GM13976 (cell line): ENCODE results near the gene ELK4.

ENCODE experiments used
- DNase-seq: peaks from one replicate; pipeline ENCODE4 v3.0.0; 2012; ENCODE audit warnings: low spot score
- CTCF ChIP-seq: IDR thresholded peaks from 2 replicates; pipeline ENCODE4 v1.5.1; 2012; ENCODE audit warnings: borderline replicate concordance, mild to moderate bottlenecking; ENCODE audit not compliant: insufficient read depth; ENCODE audit errors: extremely low read depth, missing control alignments, control extremely low read depth
- in situ Hi-C: fragments of 300-500 bp; cut with MboI; formaldehyde crosslinking; loops from one replicate; pipeline ENCODE4 v1.12.0; 2022; ENCODE audit warnings: low sequenced_read_pairs, mixed read lengths, inconsistent platforms; ENCODE audit not compliant: unreplicated experiment

The ELK4 gene

GRCh38 chr1:205631768-205632668, at the start of gene ELK4:
ELK4 (minus strand) TSS chr1:205632011; CDS start chr1:205623882, 8,129 bp downstream.
- in situ Hi-C loops, result loop anchor here (5.0 kb wide), 1 partner anchor 45 kb away; no protein-coding TSS in a partner anchor
- peak; percentile 83 for TF ChIP-seq CTCF
- DNase-seq, result peak; percentile 98

- no peak for DNase-seq
- no peak for TF ChIP-seq CTCF
- in situ Hi-C loops, result no loop called here
Observed at GRCh38 chr1:205681364-205681763, 49.6 kb upstream of the ELK4 start.

- in situ Hi-C loops, result no loop called here
- DNase-seq, result peak; percentile 68
- TF ChIP-seq CTCF, result no peak
Observed at GRCh38 chr1:205680073-205680851, 48.5 kb upstream of the ELK4 start, which contains the start of gene SLC45A3. SLC45A3 (minus strand) TSS chr1:205680509; CDS start chr1:205664656, 15,853 bp downstream.

GRCh38 chr1:205678286-205679111, 46.7 kb upstream of the ELK4 start:
- DNase-seq, result no peak
- in situ Hi-C loops, result no loop called here
- TF ChIP-seq CTCF, result no peak

- no peak for DNase-seq
- TF ChIP-seq CTCF, result no peak
- in situ Hi-C loops, result no loop called here
Observed at GRCh38 chr1:205677167-205677566, 45.4 kb upstream of the ELK4 start.

- no peak for DNase-seq
- in situ Hi-C loops, result no loop called here
- TF ChIP-seq CTCF, result no peak
Observed at GRCh38 chr1:205676597-205676996, 44.8 kb upstream of the ELK4 start.
